H9 (cell line): ENCODE measurements around the gene LAMC1. TPM values are rescaled to one million over a fixed set of nuclear protein-coding genes. Genes with fewer than 3 reads are reported as not detected.

Experiments used
- DNase-seq: peaks from one replicate; pipeline ENCODE4 v3.0.0-alpha.2; 2017
- H2AFZ ChIP-seq: one replicate; pipeline ENCODE4 v1.6.1; 2013; ENCODE audit warnings: mild to moderate bottlenecking, low read length, control low read depth, moderate library complexity
- H2AK5ac ChIP-seq: 2 replicates; pipeline ENCODE4 v1.6.1; 2013; ENCODE audit warnings: low read length, control low read depth, mixed read lengths; ENCODE audit not compliant: insufficient read length
- H2BK120ac ChIP-seq: one replicate; pipeline ENCODE4 v1.6.1; 2013; ENCODE audit warnings: low read depth, mild to moderate bottlenecking, low read length, control low read depth, inconsistent platforms; ENCODE audit not compliant: poor library complexity, severe bottlenecking
- H2BK12ac ChIP-seq: 2 replicates; pipeline ENCODE4 v1.6.1; 2013; ENCODE audit warnings: low read length, control low read depth, mixed read lengths, low read depth; ENCODE audit not compliant: insufficient read length
- H2BK15ac ChIP-seq: 2 replicates; pipeline ENCODE4 v1.6.1; 2013; ENCODE audit warnings: low read depth, low read length, control low read depth
- H2BK20ac ChIP-seq: one replicate; pipeline ENCODE4 v1.6.1; 2013; ENCODE audit warnings: low read depth, mild to moderate bottlenecking, low read length, control low read depth, inconsistent platforms; ENCODE audit not compliant: poor library complexity, severe bottlenecking
- H2BK5ac ChIP-seq: 2 replicates; pipeline ENCODE4 v1.6.1; 2013; ENCODE audit warnings: low read length, control low read depth, mixed read lengths; ENCODE audit not compliant: insufficient read length
- H3K14ac ChIP-seq: 2 replicates; pipeline ENCODE4 v1.6.1; 2013; ENCODE audit warnings: low read length, control low read depth; ENCODE audit not compliant: insufficient read depth
- H3K18ac ChIP-seq: 2 replicates; pipeline ENCODE4 v1.6.1; 2013; ENCODE audit warnings: low read depth, mild to moderate bottlenecking, mixed read lengths, low read length, control low read depth; ENCODE audit not compliant: insufficient read length
- H3K23ac ChIP-seq: 2 replicates; pipeline ENCODE4 v1.6.1; 2013; ENCODE audit warnings: low read length, control low read depth, mixed read lengths, low read depth; ENCODE audit not compliant: insufficient read length
- H3K23me2 ChIP-seq: 2 replicates; pipeline ENCODE4 v1.6.1; 2013; ENCODE audit warnings: low read depth, mild to moderate bottlenecking, mixed read lengths, low read length, control low read depth; ENCODE audit not compliant: insufficient read length, poor library complexity, severe bottlenecking
- H3K27ac ChIP-seq: 2 replicates; pipeline ENCODE4 v1.5.1; 2013; ENCODE audit warnings: low read length, control low read depth, mixed read lengths, low read depth; ENCODE audit not compliant: insufficient read length
- H3K27me3 ChIP-seq: 2 replicates; pipeline ENCODE4 v1.6.1; 2013; ENCODE audit warnings: low read length, control low read depth, inconsistent platforms; ENCODE audit not compliant: insufficient read depth
- H3K4ac ChIP-seq: 2 replicates; pipeline ENCODE4 v1.6.1; 2013; ENCODE audit warnings: low read depth, mild to moderate bottlenecking, control low read depth, inconsistent platforms, low read length, moderate library complexity
- H3K4me1 ChIP-seq: 2 replicates; pipeline ENCODE4 v1.6.1; 2013; ENCODE audit warnings: low read length, control low read depth, inconsistent platforms; ENCODE audit not compliant: insufficient read depth
- H3K4me2 ChIP-seq: 2 replicates; pipeline ENCODE4 v1.6.1; 2013; ENCODE audit warnings: low read length, control low read depth, mixed read lengths; ENCODE audit not compliant: insufficient read length, insufficient read depth
- H3K56ac ChIP-seq: 2 replicates; pipeline ENCODE4 v1.6.1; 2013; ENCODE audit warnings: low read depth, mild to moderate bottlenecking, mixed read lengths, low read length, control low read depth; ENCODE audit not compliant: insufficient read length
- H3K79me1 ChIP-seq: 2 replicates; pipeline ENCODE4 v1.6.1; 2013; ENCODE audit warnings: low read depth, mild to moderate bottlenecking, moderate library complexity, low read length, control low read depth, inconsistent platforms; ENCODE audit not compliant: insufficient read depth, poor library complexity, severe bottlenecking
- H3K79me2 ChIP-seq: 2 replicates; pipeline ENCODE4 v1.6.1; 2013; ENCODE audit warnings: low read length, control low read depth, inconsistent platforms; ENCODE audit not compliant: insufficient read depth
- H3K9ac ChIP-seq: 2 replicates; pipeline ENCODE4 v1.6.1; 2013; ENCODE audit warnings: low read length, control low read depth, mixed read lengths; ENCODE audit not compliant: insufficient read length; ENCODE audit errors: extremely low read depth
- H3K9me3 ChIP-seq: one replicate; pipeline ENCODE4 v1.6.1; 2013; ENCODE audit warnings: low read depth, low read length, inconsistent platforms; ENCODE audit not compliant: control insufficient read depth
- H3T11ph ChIP-seq: one replicate; pipeline ENCODE4 v1.6.1; 2013; ENCODE audit warnings: mild to moderate bottlenecking, low read length, control low read depth, inconsistent platforms
- H4K20me1 ChIP-seq: one replicate; pipeline ENCODE4 v1.6.1; 2013; ENCODE audit not compliant: control insufficient read depth, insufficient read length, insufficient read depth
- H4K5ac ChIP-seq: 2 replicates; pipeline ENCODE4 v1.6.1; 2013; ENCODE audit warnings: low read depth, mild to moderate bottlenecking, mixed read lengths, low read length, control low read depth; ENCODE audit not compliant: insufficient read length
- H4K8ac ChIP-seq: replicated peaks from 2 replicates; pipeline ENCODE4 v1.6.1; 2013; ENCODE audit warnings: low read length, control low read depth, mixed read lengths, low read depth; ENCODE audit not compliant: insufficient read length
- H4K91ac ChIP-seq: 2 replicates; pipeline ENCODE4 v1.6.1; 2013; ENCODE audit warnings: low read depth, mild to moderate bottlenecking, moderate library complexity, mixed read lengths, low read length, control low read depth; ENCODE audit not compliant: insufficient read length
- H3K27ac Mint-ChIP-seq, 3 experiments: 2 replicates in 2 of 3; 3 replicates in 1 of 3; pipeline ENCODE4 v1.8.0; 2020 to 2021; ENCODE audit warnings: mixed read lengths in 3 of 3, mild to moderate bottlenecking in 1 of 3, moderate library complexity in 1 of 3
- H3K27me3 Mint-ChIP-seq: 2 replicates; pipeline ENCODE4 v1.8.0; 2021; ENCODE audit warnings: low read depth, mild to moderate bottlenecking, moderate library complexity, mixed read lengths
- H3K36me3 Mint-ChIP-seq, 3 experiments: 2 replicates in 2 of 3; 3 replicates in 1 of 3; pipeline ENCODE4 v1.8.0; 2020 to 2021; ENCODE audit warnings: low read depth in 3 of 3, mixed read lengths in 3 of 3; ENCODE audit not compliant: insufficient read depth in 1 of 3
- H3K4me1 Mint-ChIP-seq, 2 experiments: 2 replicates each; pipeline ENCODE4 v1.8.0; 2020; ENCODE audit warnings: mixed read lengths in 2 of 2
- H3K4me3 Mint-ChIP-seq, 2 experiments: 2 replicates in 1 of 2; 3 replicates in 1 of 2; pipeline ENCODE4 v1.8.0; 2020 to 2021; ENCODE audit warnings: mild to moderate bottlenecking in 2 of 2, mixed read lengths in 2 of 2, moderate library complexity in 1 of 2
- H3K9me3 Mint-ChIP-seq, 2 experiments: 2 replicates in 1 of 2; 3 replicates in 1 of 2; pipeline ENCODE4 v1.8.0; 2020; ENCODE audit warnings: mild to moderate bottlenecking in 2 of 2, mixed read lengths in 2 of 2, moderate library complexity in 1 of 2
- WGBS: extraction: QIAGEN DNeasy Blood & Tissue Kit; methylation state at CpG from one replicate; pipeline ENCODE4 v1.1.7; 2013; ENCODE audit warnings: missing lambda C conversion rate, low lambda C conversion rate, mixed read lengths; ENCODE audit not compliant: insufficient read length; ENCODE audit errors: extremely low coverage; 5-methylcytosine and 5-hydroxymethylcytosine counted together
- total RNA-seq: library from RNA; stranded (reverse); gene quantifications from 2 replicates; pipeline ENCODE4 v1.2.1, GENCODE V29; 2021
- TF ChIP-seq, protein P1 (sequence below): fragments of 200-600 bp; sonication (generic); conservative IDR thresholded peaks from 3 replicates; pipeline ENCODE4 v1.8.0; 2021; ENCODE audit warnings: antibody characterized with exemption, mild to moderate bottlenecking

Gene LAMC1
- total RNA-seq, 1 experiment from 2014 or later: 96.2 TPM

DNA sequence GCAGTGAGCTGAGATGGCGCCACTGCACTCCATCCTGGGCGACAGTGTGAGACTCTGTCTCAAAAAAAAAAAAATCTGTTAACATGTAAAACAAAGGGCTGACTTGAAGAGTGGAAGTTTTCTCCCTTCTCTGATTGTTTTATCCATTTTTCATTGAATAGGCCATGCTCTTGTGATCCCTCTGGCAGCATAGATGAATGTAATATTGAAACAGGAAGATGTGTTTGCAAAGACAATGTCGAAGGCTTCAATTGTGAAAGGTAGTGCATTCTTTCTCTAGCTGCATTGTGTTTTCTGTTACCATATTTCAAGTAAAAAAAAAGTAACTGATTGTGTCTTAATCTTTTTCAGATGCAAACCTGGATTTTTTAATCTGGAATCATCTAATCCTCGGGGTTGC is 93.2 kb downstream of the LAMC1 start:
- Histone ChIP-seq H4K5ac (no peak overlapping the region), H2BK15ac (no peak overlapping the region), H2BK5ac (no peak overlapping the region), H3K27ac (no peak overlapping the region), H4K8ac (no peak overlapping the region), H3T11ph (no peak overlapping the region), H3K18ac (no peak overlapping the region), H2BK20ac (no peak overlapping the region), H2BK120ac (no peak overlapping the region), H3K79me2 (no peaks in the 10 kb centered on the region), H3K4ac (no peak overlapping the region), H4K91ac (no peak overlapping the region), H3K23me2 (no peaks in the 10 kb centered on the region), H3K9ac (no peak overlapping the region), H3K23ac (no peak overlapping the region), H2BK12ac (no peak overlapping the region), H4K20me1 (no peaks in the 10 kb centered on the region), H3K4me1 (no peaks in the 10 kb centered on the region), H3K79me1 (no peaks in the 10 kb centered on the region), H3K14ac (no peak overlapping the region), H2AK5ac (no peak overlapping the region), H3K9me3 (no peaks in the 10 kb centered on the region), H3K56ac (no peak overlapping the region), H2AFZ (no peak overlapping the region), H3K4me2 (no peak overlapping the region), H3K27me3 (no peaks in the 10 kb centered on the region)
- H3K4me3 Mint-ChIP-seq: no peak overlapping the region
- no peak overlapping the region for H3K27ac Mint-ChIP-seq
- H3K4me1 Mint-ChIP-seq: no peaks in the 10 kb centered on the region
- WGBS: no CpG with 5 or more reads among the region's 4 CpGs
- DNase-seq: no peak
- TF ChIP-seq, protein P1, sequence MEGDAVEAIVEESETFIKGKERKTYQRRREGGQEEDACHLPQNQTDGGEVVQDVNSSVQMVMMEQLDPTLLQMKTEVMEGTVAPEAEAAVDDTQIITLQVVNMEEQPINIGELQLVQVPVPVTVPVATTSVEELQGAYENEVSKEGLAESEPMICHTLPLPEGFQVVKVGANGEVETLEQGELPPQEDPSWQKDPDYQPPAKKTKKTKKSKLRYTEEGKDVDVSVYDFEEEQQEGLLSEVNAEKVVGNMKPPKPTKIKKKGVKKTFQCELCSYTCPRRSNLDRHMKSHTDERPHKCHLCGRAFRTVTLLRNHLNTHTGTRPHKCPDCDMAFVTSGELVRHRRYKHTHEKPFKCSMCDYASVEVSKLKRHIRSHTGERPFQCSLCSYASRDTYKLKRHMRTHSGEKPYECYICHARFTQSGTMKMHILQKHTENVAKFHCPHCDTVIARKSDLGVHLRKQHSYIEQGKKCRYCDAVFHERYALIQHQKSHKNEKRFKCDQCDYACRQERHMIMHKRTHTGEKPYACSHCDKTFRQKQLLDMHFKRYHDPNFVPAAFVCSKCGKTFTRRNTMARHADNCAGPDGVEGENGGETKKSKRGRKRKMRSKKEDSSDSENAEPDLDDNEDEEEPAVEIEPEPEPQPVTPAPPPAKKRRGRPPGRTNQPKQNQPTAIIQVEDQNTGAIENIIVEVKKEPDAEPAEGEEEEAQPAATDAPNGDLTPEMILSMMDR: no peak
- H3K9me3 Mint-ChIP-seq: no peaks in the 10 kb centered on the region
- no peaks in the 10 kb centered on the region for H3K27me3 Mint-ChIP-seq
- peaks cover 19 to 49% (median 45%) of the 10 kb centered on the region in 3 experiments; a peak in 6 of 7 replicates for H3K36me3 Mint-ChIP-seq
